GM18858 (cell line): ENCODE data around the gene PDAP1.
"Not testable (repeated sequence)": the region's sequence is repeated elsewhere in the genome, so short reads cannot be mapped to it uniquely, and the experiment has no call there.

Experiments used
- ATAC-seq: cut with Tn5 transposase; IDR thresholded peaks from one replicate; pipeline ENCODE4 v1.9.1; 2021; ENCODE audit not compliant: unreplicated experiment

The PDAP1 gene, protein sequence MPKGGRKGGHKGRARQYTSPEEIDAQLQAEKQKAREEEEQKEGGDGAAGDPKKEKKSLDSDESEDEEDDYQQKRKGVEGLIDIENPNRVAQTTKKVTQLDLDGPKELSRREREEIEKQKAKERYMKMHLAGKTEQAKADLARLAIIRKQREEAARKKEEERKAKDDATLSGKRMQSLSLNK

DNA sequence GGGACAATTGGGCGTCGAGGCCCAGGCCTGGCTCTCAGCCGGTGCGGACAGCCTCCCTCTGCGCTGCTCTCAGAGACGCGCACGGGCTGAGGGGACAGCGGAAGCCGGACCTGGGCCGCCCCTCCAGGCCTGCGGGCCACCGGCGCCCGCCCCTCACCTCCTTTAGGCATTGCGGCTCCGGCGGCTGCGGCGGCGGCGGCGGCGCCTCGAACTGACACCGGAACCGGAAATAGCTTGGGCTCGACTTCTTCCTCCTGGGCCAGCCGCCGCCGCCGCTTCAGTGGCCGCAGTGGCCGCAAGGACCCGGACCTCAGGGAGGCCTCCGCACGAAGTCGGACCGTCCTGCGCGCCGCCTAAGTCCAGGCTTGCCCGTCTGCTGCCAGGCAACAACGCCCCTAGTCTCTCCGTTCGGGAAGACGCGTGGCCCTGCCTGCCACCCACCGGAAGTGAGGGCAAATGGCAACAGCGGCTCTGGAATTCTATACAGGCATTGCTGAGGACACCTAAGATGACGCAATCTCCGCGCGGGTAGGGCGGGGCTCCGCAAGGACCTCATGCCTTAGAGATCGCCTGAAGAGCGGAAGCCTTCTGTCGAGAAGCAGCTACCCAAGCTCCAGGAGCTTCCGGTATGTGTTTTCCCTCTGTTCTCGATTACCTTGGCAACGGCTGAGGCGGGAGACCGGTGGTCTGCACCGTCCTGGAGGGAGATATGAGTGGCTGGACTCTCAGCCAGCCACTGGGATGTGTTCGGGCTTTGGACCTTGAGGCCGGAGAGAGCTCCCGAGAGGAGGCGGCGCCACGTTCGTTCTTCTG, at the start of gene PDAP1, which contains the start of gene BUD31:
Gene PDAP1, minus strand, starts transcription at position 219 of the 813 bp plus-strand sequence. Its CDS starts 49 bp downstream, at position 170.
Gene BUD31, plus strand, starts transcription at position 591 of the 813 bp plus-strand sequence. CDS start 2,124 bp downstream, outside the sequence.
- ATAC-seq: peak; percentile 54

DNA sequence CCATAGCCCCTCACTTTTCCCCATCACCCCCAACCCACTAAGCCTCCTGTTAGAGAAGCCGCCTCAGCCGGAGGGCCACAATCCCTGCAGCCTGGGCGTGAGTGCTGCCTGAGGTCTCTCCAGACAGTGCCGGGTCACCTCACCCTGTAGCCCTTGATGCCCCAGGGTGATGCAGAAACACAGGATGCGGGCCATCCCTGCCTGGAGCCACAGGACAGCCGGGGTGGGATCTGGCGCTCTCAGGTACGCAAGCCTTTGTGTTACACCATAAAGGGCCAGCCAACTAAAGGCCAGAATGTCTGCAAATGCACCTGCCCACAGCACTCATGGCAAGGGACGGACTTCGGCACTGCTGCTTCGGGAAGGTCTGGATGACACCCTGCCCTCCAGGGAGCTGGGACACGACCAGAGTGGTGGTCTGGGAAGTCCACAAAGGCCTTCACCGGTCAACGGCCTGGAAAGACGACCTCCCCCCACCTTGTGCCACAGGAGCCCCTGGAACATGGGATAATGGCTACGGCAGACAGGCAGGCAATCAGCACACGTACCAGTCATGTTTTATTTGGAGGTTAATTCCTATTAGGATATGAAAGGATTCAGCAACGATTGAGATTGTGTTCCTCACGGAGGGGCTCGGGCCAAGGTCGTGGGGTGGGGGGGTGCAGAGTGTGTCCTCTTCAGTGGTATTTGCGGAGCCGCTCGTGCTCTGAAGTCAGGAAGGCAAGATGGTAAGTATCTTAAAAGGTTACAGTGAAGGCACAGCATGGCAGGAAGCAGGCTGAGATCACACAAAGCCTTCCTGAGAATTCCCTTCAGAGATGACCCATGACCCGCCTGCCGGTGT, 49.5 kb upstream of the PDAP1 start:
- no peak for ATAC-seq

DNA sequence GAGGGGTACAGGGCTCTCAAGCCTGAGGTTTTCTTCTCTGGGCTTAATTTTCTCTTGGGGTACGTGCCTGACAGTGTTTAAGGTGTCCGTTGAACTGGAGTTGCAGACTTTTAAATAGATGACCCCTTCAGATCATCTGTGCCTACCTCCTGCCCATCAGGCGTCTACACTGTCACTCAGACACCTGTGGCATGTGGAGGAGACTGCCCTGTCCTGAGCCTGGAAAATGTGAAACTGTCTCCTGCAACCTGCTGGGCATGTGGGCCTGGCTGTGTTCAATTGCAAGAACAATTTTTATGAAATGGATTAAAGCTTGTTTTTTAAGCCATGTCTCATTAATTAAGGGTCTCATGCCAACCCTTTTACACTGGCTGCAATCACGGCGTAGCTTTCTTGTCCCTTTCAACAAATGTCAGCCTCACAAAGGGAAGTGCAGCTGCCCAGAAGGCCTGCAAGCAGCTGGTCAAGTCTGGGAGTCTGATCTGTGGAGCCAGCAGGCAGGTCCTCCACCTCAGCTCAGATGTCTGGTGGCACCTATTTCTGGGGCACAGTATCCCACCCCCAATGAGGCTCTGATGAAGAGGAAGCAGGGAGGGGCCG, 48.8 kb upstream of the PDAP1 start:
- ATAC-seq: no peak

DNA sequence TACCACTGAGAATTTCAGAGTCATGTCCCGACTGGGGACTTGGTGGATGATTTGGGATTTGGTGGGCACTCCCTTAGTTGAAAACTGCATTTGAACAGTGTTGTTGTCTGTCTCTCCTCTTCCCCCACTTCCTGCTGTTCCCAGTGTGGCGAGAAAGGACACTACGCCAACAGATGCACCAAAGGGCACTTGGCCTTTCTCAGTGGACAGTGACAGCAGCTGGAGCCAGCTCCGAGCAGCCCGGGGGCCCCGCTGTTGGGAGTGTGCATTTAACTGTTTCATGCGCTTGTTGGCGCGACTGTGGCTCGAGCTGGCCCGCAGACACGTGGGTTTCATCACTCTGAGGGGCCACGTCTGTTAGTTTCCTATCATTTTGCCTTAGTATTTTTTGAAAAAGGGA, 47.9 kb upstream of the PDAP1 start:
- ATAC-seq: no peak

DNA sequence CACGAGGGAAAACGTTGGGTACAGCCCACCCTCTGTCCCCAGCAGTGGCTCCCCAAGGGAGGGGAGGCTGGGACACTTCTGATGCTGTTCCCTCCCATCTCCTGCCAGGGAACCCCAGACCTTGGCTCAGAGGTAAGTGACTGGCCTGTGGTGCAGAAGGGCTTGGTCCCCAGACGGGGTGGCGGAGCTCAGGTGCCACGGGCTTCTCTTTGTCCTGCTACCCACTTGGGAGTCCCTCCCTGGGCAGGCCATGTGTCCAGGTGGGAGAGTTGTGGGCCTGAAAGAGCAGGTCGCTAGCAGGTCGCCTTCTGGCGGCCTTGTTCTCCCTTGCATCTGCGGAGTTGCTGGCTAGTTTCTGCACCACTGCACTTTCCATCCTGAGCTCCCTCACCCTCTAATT, 47.5 kb upstream of the PDAP1 start:
- no peak for ATAC-seq

DNA sequence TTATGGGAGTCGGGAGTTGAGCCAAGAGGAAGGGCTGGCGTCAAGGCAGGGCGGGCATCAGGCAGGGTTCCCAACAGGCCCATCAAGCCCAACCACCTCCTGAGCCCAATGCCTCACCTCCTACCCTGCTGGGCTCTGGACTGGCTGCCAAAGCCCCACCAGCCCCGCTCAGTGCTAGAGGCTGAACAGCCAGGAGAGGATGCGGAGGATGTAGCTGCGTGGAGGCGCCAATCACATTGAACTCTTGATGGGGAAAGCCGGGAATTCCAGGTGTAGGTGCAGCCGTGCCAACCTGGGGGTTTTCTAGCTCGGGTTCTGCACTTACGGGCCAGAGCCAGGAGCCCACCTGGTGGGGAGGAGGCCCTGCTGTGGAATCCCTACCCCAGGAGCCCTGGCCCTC, 44.7 kb upstream of the PDAP1 start:
- ATAC-seq: no peak

DNA sequence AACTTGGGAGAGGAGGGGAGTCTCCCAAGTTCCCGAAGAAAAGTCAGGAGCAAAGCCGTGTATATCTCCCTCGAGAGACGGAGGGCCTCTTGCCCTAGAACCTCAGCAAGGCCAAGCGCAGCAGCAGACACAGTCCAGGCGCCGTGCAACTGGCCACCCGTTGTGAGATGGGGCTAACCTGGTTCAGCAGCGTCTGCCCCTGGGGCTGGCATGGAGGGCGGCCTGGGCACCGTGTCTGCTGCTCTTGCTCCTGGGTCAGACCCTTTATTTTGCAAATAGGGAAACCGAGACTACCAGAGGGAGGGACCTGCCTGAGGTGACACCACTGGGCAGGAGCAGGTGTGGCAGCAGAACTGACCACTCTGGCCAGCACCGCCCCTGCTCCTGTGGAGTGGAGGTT, 44.1 kb upstream of the PDAP1 start:
- no peak for ATAC-seq

DNA sequence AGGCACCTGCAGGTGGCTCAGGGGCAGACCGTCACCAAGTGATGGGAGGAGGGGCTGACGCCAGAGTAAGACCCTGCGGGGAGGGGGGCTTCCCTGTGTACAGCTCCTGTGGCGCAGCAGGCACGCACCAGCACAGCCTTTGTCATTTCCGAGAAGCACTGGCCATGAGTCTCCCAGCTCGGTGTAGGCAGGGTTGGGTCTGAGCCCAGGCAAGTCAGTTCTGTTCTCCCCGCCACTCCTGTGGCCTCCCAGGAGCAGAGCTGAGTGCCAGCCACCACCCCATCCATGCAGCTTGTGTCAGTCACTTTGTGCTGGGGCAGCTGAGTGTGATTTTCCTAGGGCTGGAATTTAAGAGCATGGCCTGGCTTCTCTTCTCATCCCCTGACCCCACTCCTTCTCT, 43.5 kb upstream of the PDAP1 start:
- no peak for ATAC-seq

DNA sequence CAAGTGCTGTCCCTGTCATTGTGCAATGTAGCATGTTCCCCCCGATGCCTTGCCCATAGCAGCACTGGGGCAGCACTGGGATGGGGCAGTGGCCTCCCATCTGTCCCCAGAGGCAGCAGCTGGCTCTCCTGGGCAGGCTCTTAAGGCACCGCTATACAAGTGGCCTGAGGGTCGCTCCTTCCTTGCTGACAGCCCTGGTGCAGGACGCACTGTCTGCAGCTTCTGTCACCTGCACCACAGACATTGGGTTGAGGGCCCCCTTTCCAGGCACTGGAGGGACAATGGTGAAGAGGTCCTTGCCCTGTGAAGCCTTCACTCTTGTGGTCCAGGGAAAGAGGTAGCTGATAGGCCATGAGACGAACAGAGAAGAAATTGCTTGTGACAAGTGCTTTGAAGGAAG, 40.9 kb upstream of the PDAP1 start:
- no peak for ATAC-seq

DNA sequence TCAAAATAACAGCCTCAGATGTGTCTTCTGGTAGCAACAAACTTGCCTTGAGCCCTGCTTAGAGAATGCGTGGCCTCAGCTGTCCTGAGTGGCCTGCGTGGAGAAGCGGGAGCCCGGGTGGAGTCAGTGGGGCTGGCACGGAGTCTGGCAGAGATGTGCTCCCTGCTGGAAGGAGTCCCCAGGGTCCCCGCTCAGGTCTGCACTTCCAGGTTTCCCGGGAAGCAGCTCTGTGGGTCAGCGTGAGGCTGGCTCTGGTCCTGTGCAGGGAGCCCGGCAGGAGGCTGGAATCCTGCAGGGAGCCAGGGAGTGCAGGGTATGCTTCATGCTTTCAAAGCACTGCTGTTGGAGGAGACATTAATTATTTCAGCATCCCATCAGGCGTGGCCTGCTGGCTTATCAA, 40.5 kb upstream of the PDAP1 start:
- no peak for ATAC-seq

DNA sequence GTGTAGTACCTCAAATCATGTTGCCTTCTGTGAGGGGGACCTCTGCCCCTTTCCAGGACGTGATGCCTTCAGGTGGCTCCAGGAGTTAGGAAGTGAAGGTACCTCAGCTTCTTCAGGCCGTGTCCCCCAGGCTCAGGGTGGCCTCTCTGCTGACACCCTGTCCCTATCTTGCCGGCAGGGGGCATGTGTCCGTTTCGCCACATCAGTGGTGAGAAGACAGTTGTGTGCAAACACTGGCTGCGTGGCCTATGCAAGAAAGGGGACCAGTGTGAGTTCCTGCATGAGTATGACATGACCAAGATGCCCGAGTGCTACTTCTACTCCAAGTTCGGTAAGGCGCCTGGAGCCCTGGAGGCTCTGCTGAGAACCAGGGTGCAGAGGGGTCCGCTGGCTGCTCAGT, 39.5 kb upstream of the PDAP1 start:
- no peak for ATAC-seq

DNA sequence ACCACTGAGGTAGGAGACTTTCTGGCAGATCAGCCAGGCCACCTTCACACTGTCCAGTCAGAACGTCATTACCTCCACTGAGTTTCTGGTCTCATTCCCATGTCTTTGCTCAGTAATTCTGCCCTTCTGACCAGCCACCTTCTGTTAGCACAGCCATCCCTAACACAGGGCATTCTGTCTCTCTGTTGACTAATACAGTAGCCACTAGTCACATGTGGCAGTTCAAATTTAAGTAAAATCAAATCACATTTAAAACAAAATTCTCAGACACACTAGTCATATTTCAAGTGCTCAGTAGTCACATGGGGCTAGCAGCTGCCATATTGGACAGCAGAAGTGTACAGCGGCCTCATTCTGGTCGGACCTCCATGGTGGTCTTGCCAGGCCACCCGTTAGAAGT, 37.7 kb upstream of the PDAP1 start:
- ATAC-seq: no peak

DNA sequence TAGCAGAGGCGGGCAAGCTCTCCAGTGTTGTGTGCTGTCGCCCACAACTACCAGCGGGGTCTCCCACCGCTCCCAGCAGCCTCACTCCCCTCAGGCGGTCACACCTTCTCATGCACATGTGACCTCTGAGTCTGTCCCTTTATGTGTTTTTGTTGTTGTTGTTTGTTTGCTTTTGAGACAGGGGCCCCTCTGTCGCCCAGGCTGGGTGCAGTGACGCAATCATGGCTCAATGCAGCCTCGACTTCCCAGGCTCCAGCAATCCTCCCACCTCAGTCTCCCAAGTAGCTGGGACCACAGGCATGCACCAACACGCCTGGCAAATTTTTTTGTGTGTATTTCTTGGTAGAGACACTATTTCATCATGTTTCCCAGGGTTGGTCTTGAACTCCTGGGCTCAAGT, 31.8 kb upstream of the PDAP1 start:
- ATAC-seq: no peak

DNA sequence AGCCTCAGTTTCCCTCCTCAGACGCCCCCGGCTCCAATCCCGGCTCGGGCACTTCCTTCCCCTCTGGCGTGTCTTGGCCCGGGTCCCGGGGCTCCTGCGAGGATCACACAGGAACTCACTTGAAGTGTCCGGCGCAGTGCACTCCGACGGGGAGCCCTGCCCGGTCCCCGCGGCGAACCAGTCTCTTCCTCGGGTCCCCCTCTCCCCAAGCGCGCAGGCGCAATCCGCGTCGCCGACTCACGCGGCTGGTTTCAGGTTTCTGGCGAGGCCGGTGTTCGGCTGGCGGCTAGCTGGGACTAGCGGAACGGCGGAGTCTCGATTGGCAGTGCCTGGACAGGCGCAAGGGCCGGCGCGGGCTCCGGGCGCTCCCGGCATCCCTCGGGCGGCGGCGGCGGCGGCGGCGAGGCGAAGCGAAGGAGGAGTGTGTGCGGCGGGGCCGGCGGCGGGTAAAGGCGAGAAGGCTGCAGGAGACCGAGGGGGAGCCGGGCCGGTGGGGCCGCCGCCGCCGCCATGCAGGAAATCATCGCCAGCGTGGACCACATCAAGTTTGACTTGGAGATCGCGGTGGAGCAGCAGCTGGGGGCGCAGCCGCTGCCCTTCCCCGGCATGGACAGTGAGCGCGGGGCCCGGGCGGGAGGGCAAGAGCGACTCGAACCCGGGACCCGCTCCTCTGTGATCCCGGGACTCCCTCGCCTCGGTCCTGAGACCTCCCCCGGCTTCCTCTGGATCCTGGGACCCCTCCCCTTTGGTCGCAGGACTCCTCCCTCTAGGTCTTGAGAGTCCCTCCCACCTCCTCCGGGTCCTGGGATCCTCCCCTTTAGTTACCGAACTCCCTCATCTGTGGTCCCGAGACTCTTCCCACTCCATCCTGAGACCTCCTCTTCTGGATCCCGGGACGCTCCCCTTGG, 30.4 kb upstream of the PDAP1 start, which contains the start of the genes CPSF4 and PTCD1:
Gene CPSF4, plus strand, starts transcription at position 371 of the 908 bp plus-strand sequence. Its CDS starts 140 bp downstream, at position 511.
Gene PTCD1, minus strand, starts transcription at position 226 of the 908 bp plus-strand sequence. CDS start 3,556 bp downstream, outside the sequence.
- ATAC-seq: peak; percentile 73

DNA sequence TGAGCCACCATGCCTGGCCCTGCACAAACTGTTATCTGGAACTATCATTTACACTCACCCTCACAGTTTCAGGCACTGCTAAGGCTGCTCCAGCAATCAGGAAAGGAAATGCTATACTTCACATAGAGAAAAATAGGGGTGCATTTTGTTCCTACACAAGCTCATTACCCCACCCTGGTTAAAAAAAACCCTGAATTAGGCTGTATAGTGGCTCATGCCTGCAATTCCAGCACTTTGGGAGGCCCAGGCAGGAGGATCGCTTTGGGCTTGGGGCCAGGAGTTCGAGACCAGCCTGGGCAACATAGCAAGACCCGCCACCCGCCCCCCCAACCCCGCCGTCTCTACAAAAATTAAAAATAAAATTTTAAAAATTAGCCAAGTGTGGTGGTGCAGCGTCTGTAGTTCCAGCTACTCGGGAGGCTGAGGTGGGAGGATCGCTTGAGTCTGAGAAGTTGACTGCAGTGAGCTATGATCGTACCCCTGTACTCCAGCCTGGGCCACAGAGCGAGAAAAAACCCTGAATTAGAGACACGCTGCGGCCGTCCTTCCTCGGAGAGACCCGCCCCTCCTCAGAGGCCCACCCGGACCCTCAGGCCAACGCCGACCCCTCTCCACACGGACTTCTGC, 29.7 kb upstream of the PDAP1 start:
- ATAC-seq: no peak

DNA sequence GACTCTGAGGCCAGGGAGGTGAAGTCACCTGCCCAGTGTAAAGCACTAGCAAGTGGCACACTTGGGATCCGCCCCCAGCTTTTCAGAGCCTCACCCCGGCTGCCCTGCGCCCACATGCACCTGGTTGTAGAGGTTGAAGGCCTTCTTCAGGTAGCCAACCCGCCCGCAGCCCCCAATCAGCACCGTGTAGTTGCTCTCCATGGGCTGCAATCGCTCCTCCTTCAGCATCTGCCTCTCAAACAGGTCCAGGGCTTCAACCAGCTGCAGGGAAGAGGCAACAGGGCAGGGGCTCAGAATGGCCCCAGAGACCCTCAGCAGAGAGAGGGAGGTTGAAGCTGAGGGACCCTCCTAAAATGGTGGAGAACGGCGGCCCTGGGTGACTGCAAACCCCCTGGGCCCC, 24.8 kb upstream of the PDAP1 start:
- ATAC-seq: no peak

DNA sequence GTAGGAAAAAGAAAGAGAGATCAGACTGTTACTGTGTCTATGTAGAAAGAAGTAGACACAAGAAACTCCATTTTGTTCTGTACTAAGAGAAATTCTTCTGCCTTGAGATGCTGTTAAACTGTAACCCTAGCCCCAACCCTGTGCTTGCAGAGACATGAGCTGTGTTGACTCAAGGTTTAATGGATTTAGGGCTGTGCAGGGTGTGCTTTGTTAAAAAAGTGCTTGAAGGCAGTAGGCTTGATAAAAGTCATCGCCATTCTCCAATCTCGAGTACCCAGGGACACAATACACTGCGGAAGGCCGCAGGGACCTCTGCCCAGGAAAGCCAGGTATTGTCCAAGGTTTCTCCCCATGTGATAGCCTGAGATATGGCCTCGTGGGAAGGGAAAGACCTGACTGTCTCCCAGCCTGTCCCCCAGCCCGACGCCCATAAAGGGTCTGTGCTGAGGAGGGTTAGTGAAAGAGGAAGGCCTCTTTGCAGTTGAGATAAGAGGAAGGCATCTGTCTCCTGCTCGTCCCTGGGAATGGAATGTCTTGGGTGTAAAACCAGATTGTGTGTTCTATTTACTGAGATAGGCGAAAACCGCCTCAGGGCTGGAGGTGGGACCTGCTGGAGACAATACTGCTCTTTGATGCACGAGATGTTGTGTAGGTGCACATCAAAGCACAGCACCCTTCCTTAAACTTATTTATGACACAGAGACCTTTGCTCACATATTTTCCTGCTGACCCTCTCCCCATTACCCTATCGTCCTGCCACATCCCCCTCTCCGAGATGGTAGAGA, 23.6 kb upstream of the PDAP1 start:
- ATAC-seq: not testable (repeated sequence)

DNA sequence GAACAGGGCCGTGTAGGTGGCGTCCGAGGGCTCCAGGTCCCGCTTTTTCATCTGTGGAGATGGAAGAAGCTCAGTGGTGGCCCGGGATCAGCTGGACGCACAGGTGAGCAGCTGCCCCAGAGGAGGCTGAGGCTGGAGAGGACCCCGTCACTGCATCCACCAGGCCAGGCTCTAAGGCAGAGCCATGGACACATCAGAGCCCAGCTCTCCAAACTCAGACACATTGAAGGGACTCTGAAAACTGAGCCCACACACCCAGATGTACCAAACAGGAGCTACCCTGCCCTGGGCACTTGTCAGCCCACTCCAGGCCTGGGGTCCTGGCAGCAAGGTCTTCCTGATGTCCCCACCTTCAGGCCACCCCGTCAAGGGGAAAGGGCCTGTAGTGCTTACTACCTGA, 21.4 kb upstream of the PDAP1 start:
- ATAC-seq: no peak
